ENCODE results near the gene ATOH8.

The ATOH8 gene

GRCh38 chr2:85774126-85774978, 20.6 kb downstream of the ATOH8 start:
- Histone ChIP-seq H3K9me3 (no peaks in the 10 kb centered on the region), H3K4me1 (peaks cover 0 to 95% (median 91%) of the 10 kb centered on the region in 4 donors), H3K27me3 (no peaks in the 10 kb centered on the region), H3K36me3 (peaks cover 22 to 80% (median 38%) of the 10 kb centered on the region in 3 donors), H3K4me3 (no peak overlapping the region), H3K27ac (peak overlapping the region; percentile 82 to 85)
- intact Hi-C loops (cut with DNase I; ENCODE audit: low total_unique reads): no loop called here
- DNase-seq: no peak
- TF ChIP-seq CTCF (IDR thresholded peaks at IDR 0.05): no peak

GRCh38 chr2:85775406-85776381, 21.9 kb downstream of the ATOH8 start:
- H3K4me3 ChIP-seq: no peak overlapping the region
- H3K27ac ChIP-seq: peak overlapping the region; percentile 82 to 85
- peaks cover 3 to 95% (median 91%) of the 10 kb centered on the region in 4 donors for H3K4me1 ChIP-seq
- H3K27me3 ChIP-seq: no peaks in the 10 kb centered on the region
- TF ChIP-seq CTCF (IDR thresholded peaks at IDR 0.05): no peak
- intact Hi-C loops (cut with DNase I; ENCODE audit: low total_unique reads): no loop called here
- peaks cover 29 to 80% (median 42%) of the 10 kb centered on the region in 3 donors for H3K36me3 ChIP-seq
- DNase-seq: no peak
- no peaks in the 10 kb centered on the region for H3K9me3 ChIP-seq

- H3K27me3 ChIP-seq: no peaks in the 10 kb centered on the region
- DNase-seq: peak in 1 of 2 donors; percentile 60
- no peaks in the 10 kb centered on the region for H3K9me3 ChIP-seq
- no peak overlapping the region for H3K4me3 ChIP-seq
- peaks cover 3 to 95% (median 88%) of the 10 kb centered on the region in 4 donors for H3K4me1 ChIP-seq
- peak overlapping the region in 1 of 2 donors; percentile 85 for H3K27ac ChIP-seq
- intact Hi-C loops (cut with DNase I; ENCODE audit: low total_unique reads): no loop called here
- peaks cover 29 to 76% (median 42%) of the 10 kb centered on the region in 3 donors for H3K36me3 ChIP-seq
- TF ChIP-seq CTCF (IDR thresholded peaks at IDR 0.05): no peak
These were observed 22.9 kb downstream of the ATOH8 start for GRCh38 chr2:85776672-85777071.

- H3K27ac ChIP-seq: peak overlapping the region in 1 of 2 donors; percentile 85
- no peaks in the 10 kb centered on the region for H3K9me3 ChIP-seq
- H3K4me1 ChIP-seq: peaks cover 3 to 99% (median 85%) of the 10 kb centered on the region in 4 donors
- intact Hi-C loops (cut with DNase I; ENCODE audit: low total_unique reads): no loop called here
- H3K36me3 ChIP-seq: peaks cover 29 to 84% (median 42%) of the 10 kb centered on the region in 3 donors
- TF ChIP-seq CTCF (IDR thresholded peaks at IDR 0.05): no peak
- no peak overlapping the region for H3K4me3 ChIP-seq
- H3K27me3 ChIP-seq: no peaks in the 10 kb centered on the region
- DNase-seq: peak; percentile 57 to 71
These were observed 23.7 kb downstream of the ATOH8 start for GRCh38 chr2:85777441-85777861.

GRCh38 chr2:85778646-85779379, 25.0 kb downstream of the ATOH8 start:
- Histone ChIP-seq H3K36me3 (peaks cover 39 to 87% (median 42%) of the 10 kb centered on the region in 3 donors), H3K4me3 (no peak overlapping the region), H3K27me3 (no peaks in the 10 kb centered on the region), H3K9me3 (no peaks in the 10 kb centered on the region), H3K4me1 (peaks cover 3 to 99% (median 77%) of the 10 kb centered on the region in 4 donors), H3K27ac (peak overlapping the region; percentile 37 to 85)
- DNase-seq: no peak
- intact Hi-C loops (cut with DNase I; ENCODE audit: low total_unique reads): no loop called here
- TF ChIP-seq CTCF (IDR thresholded peaks at IDR 0.05): no peak

All from tibial artery (tissue), 4 donors.